ENCODE measurements around the gene INVS.

Gene INVS

DNA sequence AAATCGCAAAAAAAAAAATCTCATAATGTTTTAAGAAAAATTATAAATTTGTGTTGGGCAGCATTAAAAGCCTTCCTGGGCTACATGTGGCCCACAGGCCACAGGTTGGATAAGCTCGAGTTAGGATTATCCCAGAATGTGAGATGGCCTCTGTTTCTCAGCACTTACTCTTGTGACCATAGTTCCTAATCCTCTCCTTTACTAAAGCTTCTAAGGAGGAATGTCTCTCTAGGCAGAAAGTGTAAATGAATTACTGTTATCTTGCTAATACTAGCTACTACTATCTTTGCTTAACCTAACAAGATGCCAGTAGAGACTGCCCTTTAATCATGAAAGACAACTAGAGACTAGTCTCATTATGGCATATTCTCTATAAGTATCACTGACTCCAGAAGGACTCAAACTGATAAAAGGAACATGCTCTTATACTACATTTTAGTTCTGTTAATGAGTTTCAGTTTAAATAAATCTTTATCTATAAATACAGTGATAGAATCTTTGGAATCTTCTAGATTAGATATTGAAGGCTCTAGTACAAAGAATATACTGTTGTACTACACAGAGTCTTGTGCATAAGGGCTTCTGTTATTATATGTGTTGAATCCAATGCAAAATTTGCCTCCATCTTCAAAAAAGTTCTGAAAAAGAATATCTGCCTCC is 13.8 kb downstream of the INVS start:
- CTCF ChIA-PET, result interaction anchor here (1.0 to 1.7 kb wide), 2 partner anchors 11 to 15 kb away, joined by 4 to 6 read pairs; no protein-coding TSS in a partner anchor

DNA sequence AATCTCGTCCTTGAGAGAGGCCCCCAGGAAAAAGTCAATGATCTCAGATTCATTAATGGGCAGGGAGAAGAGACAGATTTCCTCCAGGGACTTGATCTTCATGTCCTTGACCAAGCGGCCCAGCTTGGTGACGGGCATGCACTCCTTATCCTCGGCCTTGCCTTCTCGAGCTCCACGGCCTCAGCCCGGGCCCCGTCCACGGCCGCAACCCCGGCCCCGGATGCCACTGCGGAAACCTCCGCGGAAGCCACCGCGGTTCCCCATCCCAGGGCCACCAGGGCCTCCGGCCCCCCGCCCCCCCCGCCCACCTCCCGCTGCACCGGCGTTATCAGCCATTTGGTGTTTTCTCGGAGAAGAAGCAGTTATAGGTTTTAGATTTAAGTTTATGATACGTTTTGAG is 18.3 kb downstream of the INVS start:
- TF ChIP-seq, protein P1, sequence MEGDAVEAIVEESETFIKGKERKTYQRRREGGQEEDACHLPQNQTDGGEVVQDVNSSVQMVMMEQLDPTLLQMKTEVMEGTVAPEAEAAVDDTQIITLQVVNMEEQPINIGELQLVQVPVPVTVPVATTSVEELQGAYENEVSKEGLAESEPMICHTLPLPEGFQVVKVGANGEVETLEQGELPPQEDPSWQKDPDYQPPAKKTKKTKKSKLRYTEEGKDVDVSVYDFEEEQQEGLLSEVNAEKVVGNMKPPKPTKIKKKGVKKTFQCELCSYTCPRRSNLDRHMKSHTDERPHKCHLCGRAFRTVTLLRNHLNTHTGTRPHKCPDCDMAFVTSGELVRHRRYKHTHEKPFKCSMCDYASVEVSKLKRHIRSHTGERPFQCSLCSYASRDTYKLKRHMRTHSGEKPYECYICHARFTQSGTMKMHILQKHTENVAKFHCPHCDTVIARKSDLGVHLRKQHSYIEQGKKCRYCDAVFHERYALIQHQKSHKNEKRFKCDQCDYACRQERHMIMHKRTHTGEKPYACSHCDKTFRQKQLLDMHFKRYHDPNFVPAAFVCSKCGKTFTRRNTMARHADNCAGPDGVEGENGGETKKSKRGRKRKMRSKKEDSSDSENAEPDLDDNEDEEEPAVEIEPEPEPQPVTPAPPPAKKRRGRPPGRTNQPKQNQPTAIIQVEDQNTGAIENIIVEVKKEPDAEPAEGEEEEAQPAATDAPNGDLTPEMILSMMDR (IDR thresholded peaks at IDR 0.05; ENCODE audit: control extremely low read depth, extremely low read depth, low read depth, missing control alignments), result no peak
- no peak for DNase-seq (ENCODE audit: extremely low spot score)
- POLR2A ChIA-PET, result no interaction called here
- CTCF ChIA-PET, result no interaction called here

More for the DNA sequence above, 13.8 kb downstream of the INVS start:
- POLR2A ChIA-PET, result interaction anchor here (0.6 kb wide), 1 partner anchor 28 kb away, joined by 4 read pairs; no protein-coding TSS in a partner anchor
- TF ChIP-seq, protein P1 (IDR thresholded peaks at IDR 0.05; ENCODE audit: control extremely low read depth, extremely low read depth, low read depth, missing control alignments), result no peak
- DNase-seq (ENCODE audit: extremely low spot score), result no peak

DNA sequence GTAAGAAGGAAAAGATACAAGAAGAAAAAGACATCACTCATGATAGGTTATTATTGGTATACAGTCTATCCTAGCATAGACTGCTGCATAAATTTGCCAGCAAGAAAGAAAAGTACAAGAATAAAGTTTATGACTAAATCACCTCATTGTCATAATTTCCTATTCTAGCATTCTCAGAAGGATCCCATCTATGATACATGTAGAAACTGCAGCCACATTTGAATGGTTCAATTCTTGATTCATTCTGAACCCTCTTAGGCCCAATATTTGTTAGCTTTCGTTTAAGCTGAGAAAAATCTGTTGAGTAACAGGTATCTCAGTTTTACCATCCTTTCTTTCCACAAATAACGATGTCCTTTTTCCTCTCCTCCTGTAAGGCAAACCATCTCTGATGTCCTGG is 21.2 kb downstream of the INVS start:
- CTCF ChIA-PET, result no interaction called here
- DNase-seq (ENCODE audit: extremely low spot score), result no peak
- POLR2A ChIA-PET, result no interaction called here
- TF ChIP-seq, protein P1 (IDR thresholded peaks at IDR 0.05; ENCODE audit: control extremely low read depth, extremely low read depth, low read depth, missing control alignments), result no peak

DNA sequence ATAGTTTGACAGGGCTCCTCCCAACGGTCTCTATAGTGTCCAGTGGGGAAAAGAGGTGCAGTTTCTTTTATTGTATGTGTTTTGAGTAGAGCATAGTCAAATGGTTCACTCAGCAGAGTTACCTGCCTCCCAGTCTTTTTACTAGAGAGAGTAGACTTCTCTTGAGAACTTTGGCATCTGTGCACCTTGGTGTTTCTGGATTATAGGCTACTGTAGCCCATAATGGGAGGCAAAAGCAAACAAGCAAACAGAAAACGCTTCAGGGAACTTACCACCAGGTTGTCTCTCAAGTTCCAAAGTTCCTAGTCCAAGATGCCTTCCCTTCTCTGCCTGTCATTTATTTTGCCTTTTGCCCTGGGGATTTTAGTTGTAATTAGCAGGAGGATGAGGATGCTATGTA is 26.2 kb downstream of the INVS start:
- no peak for DNase-seq (ENCODE audit: extremely low spot score)
- TF ChIP-seq, protein P1 (IDR thresholded peaks at IDR 0.05; ENCODE audit: control extremely low read depth, extremely low read depth, low read depth, missing control alignments), result no peak
- ChIA-PET CTCF (interaction anchor here (1.0 kb wide), 1 partner anchor 40 kb away, joined by 3 read pairs; no protein-coding TSS in a partner anchor), POLR2A (no interaction called here)

DNA sequence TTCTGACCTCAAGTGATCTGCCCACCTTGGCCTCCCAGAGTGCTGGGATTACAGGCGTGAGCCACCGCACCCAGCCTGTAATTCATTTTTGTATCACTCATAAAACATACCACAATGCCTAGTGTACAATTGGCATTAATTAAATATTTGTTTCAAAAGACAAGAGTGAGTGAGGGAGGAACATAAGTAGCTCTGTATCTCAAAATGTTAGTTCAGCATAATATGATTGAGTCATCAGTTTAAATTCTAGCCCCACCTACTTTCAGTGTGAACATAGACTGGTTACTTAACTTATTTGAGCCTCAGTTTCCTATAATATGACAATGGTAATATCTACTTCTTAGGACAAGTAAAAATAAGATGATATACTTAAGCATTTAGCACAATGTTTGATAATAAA is 26.9 kb downstream of the INVS start:
- DNase-seq (ENCODE audit: extremely low spot score), result no peak
- ChIA-PET POLR2A (no interaction called here), CTCF (interaction anchor here (1.0 kb wide), 1 partner anchor 40 kb away, joined by 3 read pairs; no protein-coding TSS in a partner anchor)
- TF ChIP-seq, protein P1 (IDR thresholded peaks at IDR 0.05; ENCODE audit: control extremely low read depth, extremely low read depth, low read depth, missing control alignments), result no peak

DNA sequence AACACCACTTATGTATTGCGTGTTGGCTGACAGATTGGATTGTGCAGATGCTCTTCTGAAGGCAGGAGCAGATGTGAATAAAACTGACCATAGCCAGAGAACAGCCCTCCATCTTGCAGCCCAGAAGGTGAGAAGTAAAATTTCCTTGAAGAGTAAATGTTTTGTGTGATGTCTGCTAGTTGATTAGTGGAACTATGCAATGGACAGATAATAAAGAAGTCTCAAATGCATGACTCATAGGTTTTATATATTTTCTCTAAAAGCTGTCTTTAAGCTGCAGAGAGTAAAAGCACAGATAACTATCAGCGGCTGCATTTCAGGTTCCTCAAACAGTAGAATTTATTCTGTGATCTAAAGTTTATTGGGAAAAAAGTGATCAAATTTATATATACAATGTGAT is 27.4 kb downstream of the INVS start:
- POLR2A ChIA-PET, result no interaction called here
- no peak for DNase-seq (ENCODE audit: extremely low spot score)
- CTCF ChIA-PET, result interaction anchor here (1.0 to 1.3 kb wide), 2 partner anchors 11 to 39 kb away, joined by 3 to 4 read pairs; no protein-coding TSS in a partner anchor
- TF ChIP-seq, protein P1 (IDR thresholded peaks at IDR 0.05; ENCODE audit: control extremely low read depth, extremely low read depth, low read depth, missing control alignments), result no peak
